Naive thymus-derived CD4-positive, alpha-beta T cell (primary cell): Measurements from ENCODE around the gene TYW1. TPM values are rescaled to one million over a fixed set of nuclear protein-coding genes. Genes with fewer than 3 reads are reported as not detected.
"Not testable (repeated sequence)": the region's sequence is repeated elsewhere in the genome, so short reads cannot be mapped to it uniquely, and the experiment has no call there.

Source experiments
- ATAC-seq: fragments of 150-1000 bp; cut with Tn5 transposase; 2 replicates; pipeline ENCODE4 v1.10.0; 2021; ENCODE audit warnings: mild to moderate bottlenecking, moderate library complexity
- CTCF ChIA-PET: fragments of 350-600 bp; sonication (Branson Sonifier 250); formaldehyde crosslinking; loops from one replicate; lab custom pipeline; 2021; ENCODE audit warnings: antibody characterized with exemption; lab: Charles Lee
- POLR2A ChIA-PET: fragments of 350-600 bp; sonication (Branson Sonifier 250); formaldehyde crosslinking; loops from one replicate; lab custom pipeline; 2021; ENCODE audit warnings: antibody characterized with exemption, inconsistent platforms; lab: Charles Lee
- DNase-seq, 9 donors: peaks; one replicate each; pipeline versions ENCODE4 v3.0.0 to v3.0.0-alpha.2; 2020 to 2022; ENCODE audit warnings: mixed read lengths in 1 of 9
- H3K27ac ChIP-seq: one replicate; pipeline ENCODE4 v1.7.0; 2013; ENCODE audit warnings: mild to moderate bottlenecking, low read depth, low read length, moderate library complexity
- H3K27me3 ChIP-seq, 2 donors: one replicate each; pipeline ENCODE4 v1.7.0; 2013; ENCODE audit warnings: low read length in 2 of 2, mild to moderate bottlenecking in 2 of 2, moderate library complexity in 2 of 2; ENCODE audit not compliant: control insufficient read depth in 2 of 2, insufficient read depth in 2 of 2
- H3K36me3 ChIP-seq, 3 experiments: 1 replicate in 2 of 3; 2 replicates in 1 of 3; pipeline ENCODE4 v1.7.0; 2013; ENCODE audit warnings: low read length in 3 of 3, mild to moderate bottlenecking in 3 of 3, moderate library complexity in 1 of 3; ENCODE audit not compliant: insufficient read depth in 3 of 3, control insufficient read depth in 2 of 3
- H3K4me1 ChIP-seq, 2 donors: one replicate each; pipeline ENCODE4 v1.7.0; 2013; ENCODE audit warnings: low read length in 2 of 2, mild to moderate bottlenecking in 2 of 2, moderate library complexity in 1 of 2; ENCODE audit not compliant: control insufficient read depth in 2 of 2, insufficient read depth in 2 of 2
- H3K4me3 ChIP-seq: 2 replicates; pipeline ENCODE4 v1.7.0; 2013; ENCODE audit warnings: mild to moderate bottlenecking, low read length
- H3K9me3 ChIP-seq, 3 experiments: 1 replicate in 2 of 3; 2 replicates in 1 of 3; pipeline ENCODE4 v1.7.0; 2013; ENCODE audit warnings: low read length in 3 of 3; ENCODE audit not compliant: control insufficient read depth in 2 of 3
- H3K27ac Mint-ChIP-seq, 9 donors: one replicate each; pipeline ENCODE4 v1.8.0; 2020 to 2022; ENCODE audit warnings: mixed read lengths in 9 of 9, mild to moderate bottlenecking in 8 of 9, moderate library complexity in 5 of 9, inconsistent platforms in 2 of 9
- H3K27me3 Mint-ChIP-seq, 5 donors: one replicate each; pipeline ENCODE4 v1.8.0; 2021 to 2022; ENCODE audit warnings: mixed read lengths in 5 of 5, mild to moderate bottlenecking in 1 of 5
- H3K36me3 Mint-ChIP-seq, 5 donors: one replicate each; pipeline ENCODE4 v1.8.0; 2020 to 2022; ENCODE audit warnings: mixed read lengths in 5 of 5, mild to moderate bottlenecking in 3 of 5, inconsistent platforms in 1 of 5
- H3K4me1 Mint-ChIP-seq, 7 donors: one replicate each; pipeline ENCODE4 v1.8.0; 2020 to 2022; ENCODE audit warnings: mixed read lengths in 7 of 7, mild to moderate bottlenecking in 3 of 7, inconsistent platforms in 1 of 7
- H3K4me3 Mint-ChIP-seq, 10 donors: one replicate each; pipeline ENCODE4 v1.8.0; 2020 to 2022; ENCODE audit warnings: mild to moderate bottlenecking in 10 of 10, mixed read lengths in 10 of 10, moderate library complexity in 6 of 10, inconsistent platforms in 2 of 10
- H3K9me3 Mint-ChIP-seq, 11 donors: one replicate each; pipeline ENCODE4 v1.8.0; 2020 to 2022; ENCODE audit warnings: mixed read lengths in 11 of 11, mild to moderate bottlenecking in 4 of 11, inconsistent platforms in 1 of 11, moderate library complexity in 1 of 11
- intact Hi-C, 2 donors: fragments of 100-400 bp; cut with micrococcal nuclease; formaldehyde crosslinking; loops; one replicate each; pipeline ENCODE4 v1.15.1; 2023
- polyA plus RNA-seq, 2 donors: library from polyadenylated mRNA; unstranded; fragments of 300-500 nt; fragmentation: Illumina TruSeq; gene quantifications; one replicate each; pipeline ENCODE4 v1.2.3, GENCODE V29; 2021
- total RNA-seq, 6 experiments: library from RNA in 5 of 6; stranded (reverse) in 5 of 6; gene quantifications; 1 replicate in 5 of 6; 2 replicates in 1 of 6; pipeline ENCODE4 v1.2.3 and lab custom pipeline; 2021 to 2026

TYW1 gene
- total and polyA plus RNA-seq, 7 experiments from 2014 or later = 20.2 to 29.4 (median 25.0) TPM

DNA sequence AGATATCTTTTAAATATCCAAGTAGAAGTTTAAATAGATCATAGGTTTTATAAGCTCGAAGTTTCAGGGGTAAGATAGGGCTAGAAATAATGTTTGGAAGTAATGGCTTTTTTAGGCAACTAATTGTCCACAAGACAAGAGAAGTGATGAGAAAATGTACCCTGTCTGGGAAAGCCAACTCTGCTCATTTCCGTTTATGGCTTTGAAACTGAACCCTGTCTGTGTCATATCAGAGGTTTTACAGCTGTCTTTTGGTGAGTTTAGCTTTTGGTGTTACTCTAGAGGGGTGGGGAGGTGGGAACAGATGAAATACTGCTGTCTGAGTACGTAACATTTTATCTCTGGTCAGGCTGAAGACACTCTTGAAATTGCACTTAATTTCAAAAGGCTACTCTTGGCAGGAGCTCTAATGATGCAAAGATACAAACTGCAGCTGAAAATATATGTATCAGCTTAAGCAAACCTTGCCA lies 189.1 kb downstream of the TYW1 start:
- H3K27me3 ChIP-seq, H3K9me3 Mint-ChIP-seq, ATAC-seq, H3K27me3 Mint-ChIP-seq, intact Hi-C loops, POLR2A ChIA-PET, H3K4me1 ChIP-seq, H3K27ac ChIP-seq, DNase-seq, CTCF ChIA-PET, H3K4me3 ChIP-seq, H3K36me3 ChIP-seq, H3K9me3 ChIP-seq: not testable (repeated sequence)
- peak overlapping the region in 5 of 9 donors; percentile 41 to 78 (median 60) for H3K27ac Mint-ChIP-seq
- H3K36me3 Mint-ChIP-seq = peaks cover 0 to 15% (median 8%) of the 10 kb centered on the region in 5 donors
- H3K4me3 Mint-ChIP-seq = peak overlapping the region in 1 of 10 donors; percentile 48
- H3K4me1 Mint-ChIP-seq = peaks cover 14 to 32% (median 25%) of the 10 kb centered on the region in 7 donors

- Mint-ChIP-seq H3K27ac (peak overlapping the region in 2 of 9 donors; percentile 25 to 71), H3K4me1 (peaks cover 16 to 40% (median 27%) of the 10 kb centered on the region in 7 donors), H3K36me3 (peaks cover 5 to 28% (median 19%) of the 10 kb centered on the region in 5 donors)
- H3K4me3 ChIP-seq, H3K27ac ChIP-seq, DNase-seq, H3K27me3 Mint-ChIP-seq, ATAC-seq, CTCF ChIA-PET, intact Hi-C loops, H3K4me1 ChIP-seq, H3K27me3 ChIP-seq, H3K9me3 Mint-ChIP-seq, H3K9me3 ChIP-seq, POLR2A ChIA-PET, H3K4me3 Mint-ChIP-seq, H3K36me3 ChIP-seq: not testable (repeated sequence)
These were observed 192.5 kb downstream of the TYW1 start for GRCh38 chr7:67189160-67189559.

DNA sequence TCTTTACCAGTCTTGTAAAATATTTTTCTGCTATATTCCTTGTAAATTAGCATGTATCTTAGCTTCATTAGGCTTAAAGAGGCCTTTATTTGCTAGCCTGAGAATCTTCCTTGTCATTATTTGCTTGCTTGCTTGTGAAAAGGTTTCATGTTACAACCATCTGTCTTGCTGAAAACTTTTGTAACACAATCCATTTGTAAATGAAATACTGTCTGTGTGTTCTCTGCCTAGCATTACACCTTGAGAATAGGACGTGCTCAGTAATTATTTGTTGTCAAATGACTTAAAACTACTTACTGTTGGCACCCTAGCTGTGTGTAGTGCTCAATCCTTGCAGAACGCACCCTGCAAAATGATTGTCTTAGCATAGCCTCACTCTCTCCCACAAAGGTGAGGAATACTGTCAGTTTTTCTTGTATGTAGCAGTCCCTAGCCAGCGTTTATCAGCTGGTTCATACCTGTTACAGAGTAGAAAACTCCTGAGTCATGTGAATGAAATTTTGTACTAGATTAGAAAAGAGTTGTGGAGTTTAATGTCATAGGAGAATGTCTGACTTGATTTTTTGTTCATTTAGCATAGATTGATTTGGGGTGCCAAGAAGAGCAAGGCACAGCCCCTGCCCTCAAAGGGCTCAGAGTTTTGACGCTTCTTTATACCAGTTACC lies 193.3 kb downstream of the TYW1 start:
- peaks cover 12 to 36% (median 22%) of the 10 kb centered on the region in 7 donors for H3K4me1 Mint-ChIP-seq
- H3K4me3 ChIP-seq, H3K9me3 ChIP-seq, H3K36me3 ChIP-seq, H3K27me3 ChIP-seq, ATAC-seq, POLR2A ChIA-PET, intact Hi-C loops, H3K27me3 Mint-ChIP-seq, H3K4me1 ChIP-seq, H3K27ac ChIP-seq, H3K9me3 Mint-ChIP-seq, DNase-seq, CTCF ChIA-PET: not testable (repeated sequence)
- H3K36me3 Mint-ChIP-seq = peaks cover 6 to 27% (median 18%) of the 10 kb centered on the region in 5 donors
- peak overlapping the region in 4 of 9 donors; percentile 7 to 75 (median 10) for H3K27ac Mint-ChIP-seq
- peak overlapping the region in 1 of 10 donors; percentile 17 for H3K4me3 Mint-ChIP-seq

DNA sequence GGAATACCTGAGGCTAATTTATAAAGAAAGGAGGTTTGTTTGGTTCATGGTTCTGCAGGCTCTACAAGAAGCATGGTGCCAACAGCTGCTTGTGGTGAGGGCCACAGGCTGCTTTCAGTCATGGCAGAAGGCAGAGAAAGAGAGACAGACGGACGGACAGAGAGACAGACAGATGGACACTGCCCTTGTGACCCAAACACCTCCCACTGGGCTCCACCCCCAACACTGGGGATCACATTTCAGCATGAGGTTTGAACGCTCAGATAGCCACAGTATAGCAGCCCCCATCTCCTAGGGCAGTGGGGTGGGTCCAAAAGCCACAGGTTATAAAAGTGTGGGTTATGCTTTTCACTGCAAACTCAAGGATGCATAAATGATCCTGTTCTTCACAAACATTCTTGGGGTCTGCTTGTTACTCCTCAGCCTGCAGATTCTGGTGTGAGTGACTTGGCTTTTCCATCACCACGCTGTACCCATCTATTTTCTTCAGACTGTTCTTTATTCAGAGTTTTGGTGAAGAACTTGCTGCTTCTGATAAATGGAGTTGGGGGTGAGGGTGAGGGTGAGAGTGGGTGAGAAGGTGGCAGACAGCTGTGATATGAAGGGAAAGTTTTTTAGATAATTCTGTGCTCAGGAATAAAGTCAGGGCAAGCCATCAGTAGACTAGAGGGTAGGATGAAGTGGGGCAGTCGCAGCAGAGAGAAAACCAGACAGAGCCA lies 194.5 kb downstream of the TYW1 start:
- H3K27me3 ChIP-seq, intact Hi-C loops, CTCF ChIA-PET, ATAC-seq, H3K27ac ChIP-seq, DNase-seq, H3K9me3 ChIP-seq, H3K4me3 ChIP-seq, H3K4me3 Mint-ChIP-seq, POLR2A ChIA-PET, H3K36me3 ChIP-seq, H3K4me1 ChIP-seq, H3K27me3 Mint-ChIP-seq: not testable (repeated sequence)
- peaks cover 12 to 36% (median 25%) of the 10 kb centered on the region in 5 donors for H3K36me3 Mint-ChIP-seq
- H3K9me3 Mint-ChIP-seq = peaks cover 2 to 11% (median 5%) of the 10 kb centered on the region in 11 donors
- H3K4me1 Mint-ChIP-seq = peaks cover 9 to 28% (median 15%) of the 10 kb centered on the region in 7 donors
- peak overlapping the region in 4 of 9 donors; percentile 7 to 86 (median 37) for H3K27ac Mint-ChIP-seq

DNA sequence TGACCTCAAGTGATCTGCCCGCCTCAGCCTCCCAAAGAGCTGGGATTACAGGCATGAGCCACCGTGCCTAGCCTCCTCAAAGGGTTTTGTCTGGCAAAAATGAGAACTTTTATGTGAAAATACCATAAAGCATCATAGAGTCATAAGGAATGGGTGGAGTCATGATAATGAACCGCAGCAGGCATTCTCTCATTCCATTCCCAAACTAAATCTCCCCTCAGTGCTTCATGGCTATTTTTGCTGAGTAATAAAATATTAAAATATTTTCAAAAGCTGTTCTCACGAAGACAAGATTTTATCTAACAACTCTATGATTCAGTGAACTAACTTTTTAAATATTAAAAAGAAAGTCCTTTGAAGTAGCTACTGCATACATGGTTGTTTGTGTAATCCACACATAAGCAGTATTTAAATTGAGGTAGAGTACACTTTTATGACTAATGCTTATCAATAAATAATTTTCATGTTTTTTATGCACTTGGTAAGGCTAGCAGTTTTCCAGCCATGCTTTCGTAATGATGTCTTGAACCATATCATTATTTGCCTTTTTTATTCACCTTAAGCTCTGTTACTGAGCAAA lies 195.6 kb downstream of the TYW1 start:
- Mint-ChIP-seq H3K9me3 (peaks cover 2 to 13% (median 5%) of the 10 kb centered on the region in 11 donors), H3K27ac (peak overlapping the region in 1 of 9 donors; percentile 2), H3K36me3 (peaks cover 12 to 44% (median 25%) of the 10 kb centered on the region in 5 donors), H3K4me1 (peaks cover 9 to 28% (median 15%) of the 10 kb centered on the region in 7 donors)
- H3K4me3 Mint-ChIP-seq, CTCF ChIA-PET, intact Hi-C loops, H3K27me3 ChIP-seq, H3K27ac ChIP-seq, H3K9me3 ChIP-seq, DNase-seq, H3K36me3 ChIP-seq, ATAC-seq, H3K4me3 ChIP-seq, H3K27me3 Mint-ChIP-seq, POLR2A ChIA-PET, H3K4me1 ChIP-seq: not testable (repeated sequence)

DNA sequence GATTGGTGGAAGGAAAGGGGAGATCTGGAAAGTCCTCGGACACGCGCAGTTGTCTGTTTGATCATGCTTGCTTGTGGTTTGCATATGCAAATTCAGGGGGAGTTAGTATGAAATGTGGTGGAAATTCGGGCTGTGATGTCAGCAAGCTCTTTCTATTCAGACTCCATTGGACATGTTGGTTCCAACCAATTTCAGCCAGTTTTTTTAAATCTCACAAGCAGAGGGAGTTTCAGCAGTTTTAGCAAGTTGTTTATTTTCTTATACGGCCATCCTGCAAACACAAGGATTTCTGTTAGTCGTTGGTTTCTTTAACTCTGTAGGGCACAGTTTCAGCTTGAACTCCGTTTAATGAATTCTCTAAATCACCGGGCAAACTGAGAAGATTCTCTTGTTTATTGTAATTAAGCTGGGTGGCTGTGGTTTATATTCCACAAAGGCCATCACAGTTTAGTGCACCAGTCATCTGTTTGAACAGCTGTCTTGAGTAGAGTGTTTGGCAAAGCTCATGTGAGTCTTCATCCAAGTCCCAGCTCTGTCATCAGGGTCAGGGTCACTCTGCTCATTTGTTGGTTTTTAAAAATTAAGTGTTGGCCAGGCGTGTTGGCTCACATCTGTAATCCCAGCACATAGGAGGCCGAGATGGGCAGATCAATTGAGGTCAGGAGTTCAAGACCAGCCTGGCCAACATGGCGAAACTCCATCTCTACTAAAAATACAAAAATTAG lies 196.4 kb downstream of the TYW1 start:
- H3K27ac ChIP-seq, H3K9me3 ChIP-seq, H3K36me3 ChIP-seq, CTCF ChIA-PET, H3K4me1 ChIP-seq, H3K4me3 ChIP-seq, intact Hi-C loops, H3K4me3 Mint-ChIP-seq, H3K27me3 Mint-ChIP-seq, H3K27me3 ChIP-seq, DNase-seq, ATAC-seq, POLR2A ChIA-PET: not testable (repeated sequence)
- H3K36me3 Mint-ChIP-seq = peaks cover 12 to 44% (median 25%) of the 10 kb centered on the region in 5 donors
- peak overlapping the region in 2 of 9 donors; percentile 43 to 45 for H3K27ac Mint-ChIP-seq
- peaks cover 9 to 28% (median 15%) of the 10 kb centered on the region in 7 donors for H3K4me1 Mint-ChIP-seq
- H3K9me3 Mint-ChIP-seq = peaks cover 2 to 13% (median 5%) of the 10 kb centered on the region in 11 donors
